Measurements from ENCODE around the gene PHLDB2. TPM values are rescaled to one million over a fixed set of nuclear protein-coding genes. Genes with fewer than 3 reads are reported as not detected.

PHLDB2 gene
- total and polyA plus RNA-seq, 10 of the 15 experiments (the other 5 are each of a cell fraction or from before 2014, with no cell fraction given): 0.03 to 0.67 (median 0.40) TPM

GRCh38 chr3:112010636-112011035, 151.6 kb downstream of the PHLDB2 start:
- POLR2A ChIA-PET: no interaction called here
- in situ Hi-C loops (cut with MboI): no loop called here
- intact Hi-C loops (cut with micrococcal nuclease; ENCODE audit: unreplicated experiment): no loop called here
- no peak overlapping the region for H3K27ac ChIP-seq (ENCODE audit: control insufficient read depth, insufficient read depth)
- ATAC-seq: no peak
- no peak for DNase-seq (ENCODE audit: low read depth, low spot score)
- H3K36me3 ChIP-seq (ENCODE audit: control insufficient read depth in 2 of 2, insufficient read depth in 2 of 2, low read length in 1 of 2): no peaks in the 10 kb centered on the region
- no peak overlapping the region for H2AFZ ChIP-seq (ENCODE audit: control insufficient read depth, low read depth, low read length)
- FAIRE-seq: no peak
- H3K4me2 ChIP-seq (ENCODE audit: control insufficient read depth, insufficient read depth): no peak overlapping the region
- RAD21 ChIA-PET (ENCODE audit: unreplicated experiment): interaction anchor here (2.1 to 6.0 kb wide), 3 partner anchors 12 to 116 kb away, joined by 8 to 158 read pairs (median 31); partner anchors contain the start of gene TAGLN3
- H3K79me2 ChIP-seq (ENCODE audit: control insufficient read depth, insufficient read depth, low read length): no peaks in the 10 kb centered on the region
- no peaks in the 10 kb centered on the region for H4K20me1 ChIP-seq (ENCODE audit: control insufficient read depth, insufficient read depth)
- SMC1A ChIA-PET (ENCODE audit: uncharacterized antibody, unreplicated experiment): interaction anchor here (1.3 to 15.1 kb wide), 3 partner anchors 16 to 293 kb away, joined by 3 to 417 read pairs (median 123); partner anchors contain the start of gene TAGLN3
- H3K27me3 ChIP-seq (replicated peaks in 1 of 2; ENCODE audit: control insufficient read depth in 2 of 2, insufficient read depth in 2 of 2, low read length in 1 of 2): no peaks in the 10 kb centered on the region; a peak in 1 of 4 replicates
- CTCF ChIA-PET: interaction anchor here (1.2 to 10.9 kb wide), 4 partner anchors 10 to 342 kb away, joined by 3 to 467 read pairs (median 48); partner anchors contain the start of gene TAGLN3
- H3K9me3 ChIP-seq (replicated peaks; ENCODE audit: control insufficient read depth, insufficient read depth, low read length): no peaks in the 10 kb centered on the region
- 65% methylated on average over 3 of the region's 3 CpGs for WGBS (ENCODE audit: insufficient coverage, insufficient replicate concordance, low lambda C conversion rate, missing lambda C conversion rate)
- no peaks in the 10 kb centered on the region for H3K4me1 ChIP-seq (ENCODE audit: control insufficient read depth, insufficient read depth, low read length)
- no TSS peak for BruUV-seq (replicated peaks)
- no peak overlapping the region for H3K9ac ChIP-seq (ENCODE audit: control insufficient read depth, insufficient read depth, low read length)
- no peak overlapping the region for H3K4me3 ChIP-seq
- TF ChIP-seq GATAD2B (conservative IDR thresholded peaks at IDR 0.05; ENCODE audit: low read depth): no peak
- TF ChIP-seq USF2 (IDR thresholded peaks at IDR 0.05; ENCODE audit: borderline replicate concordance, low read depth, low read length): no peak
- TF ChIP-seq NFXL1 (IDR thresholded peaks at IDR 0.05; ENCODE audit: borderline replicate concordance): no peak
- TF ChIP-seq KDM1A (IDR thresholded peaks at IDR 0.05; ENCODE audit: borderline replicate concordance): no peak
- no peak for TF ChIP-seq ZNF592 (IDR thresholded peaks at IDR 0.05)
- no peak for TF ChIP-seq HDAC6 (IDR thresholded peaks at IDR 0.05; ENCODE audit: unreplicated experiment)
- no peak for TF ChIP-seq CHD1 (IDR thresholded peaks at IDR 0.05; ENCODE audit: low read depth, low read length)
- TF ChIP-seq ZBTB4 (CRISPR knock-in tag; IDR thresholded peaks at IDR 0.05): no peak
- no peak for TF ChIP-seq PAX5 (IDR thresholded peaks at IDR 0.05; ENCODE audit: borderline replicate concordance, low read depth, low read length)
- TF ChIP-seq CUX1 (IDR thresholded peaks at IDR 0.05; ENCODE audit: insufficient replicate concordance, low read depth, low read length): no peak
